ENCODE data around the gene A1CF.

- TF ChIP-seq NR2C2 (IDR thresholded peaks at IDR 0.05; ENCODE audit: borderline replicate concordance, control insufficient read depth, insufficient read length, low read depth), result no peak
- no peak for TF ChIP-seq TAF1 (IDR thresholded peaks at IDR 0.05; ENCODE audit: borderline replicate concordance, low read depth, low read length)
Measured at GRCh38 chr10:50805981-50806622, 79.3 kb downstream of the A1CF start.

All from GM12878 (cell line).